Body of pancreas (tissue), 4 donors: Measurements from ENCODE around the gene LDHAL6A. TPM values are rescaled to one million over a fixed set of nuclear protein-coding genes. Genes with fewer than 3 reads are reported as not detected.

Experiments
- ATAC-seq: fragments of 150-250 bp; one replicate; pipeline ENCODE4 v1.9.1; 2016
- DNase-seq, 4 donors: peaks; one replicate each; pipeline ENCODE4 v3.0.0-alpha.2; 2019
- H3K27ac ChIP-seq, 4 donors: fragments of 200-600 bp; sonication (generic); 1 replicate in 3 of 4; 2 replicates in 1 of 4; pipeline versions ENCODE4 v1.5.1 to v1.6.1; 2016 to 2019; ENCODE audit warnings: mild to moderate bottlenecking in 1 of 4, mixed read lengths in 1 of 4, moderate library complexity in 1 of 4
- H3K27me3 ChIP-seq, 2 donors: fragments of 200-600 bp; sonication (generic); one replicate each; pipeline ENCODE4 v1.6.0; 2016; ENCODE audit warnings: mild to moderate bottlenecking in 1 of 2
- H3K36me3 ChIP-seq, 2 donors: fragments of 200-600 bp; sonication (generic); replicated peaks in 1 of 2; 2 replicates each; pipeline ENCODE4 v1.5.1; 2016; ENCODE audit warnings: low read depth in 2 of 2; ENCODE audit not compliant: insufficient read depth in 1 of 2
- H3K4me1 ChIP-seq: fragments of 200-600 bp; sonication (generic); one replicate; pipeline ENCODE4 v1.6.0; 2016
- H3K4me3 ChIP-seq, 2 donors: fragments of 200-600 bp; sonication (generic); 1 replicate in 1 of 2; 2 replicates in 1 of 2; pipeline ENCODE4 v1.5.1; 2016 to 2019
- H3K9me3 ChIP-seq, 3 donors: fragments of 200-600 bp; sonication (generic); 1 replicate in 2 of 3; 2 replicates in 1 of 3; pipeline ENCODE4 v1.5.1; 2016
- CTCF ChIP-seq, 7 experiments: fragments of 450-650 bp in 4 of 7; fragments of 200-600 bp in 3 of 7; sonication (generic) in 3 of 7; IDR thresholded peaks; one replicate each; pipeline ENCODE4 v1.5.1; 2016 to 2019; ENCODE audit warnings: antibody characterized with exemption in 7 of 7
- POLR2A ChIP-seq, 3 donors: fragments of 450-650 bp; IDR thresholded peaks; one replicate each; pipeline ENCODE4 v1.6.1; 2016; ENCODE audit warnings: antibody characterized with exemption in 3 of 3, mild to moderate bottlenecking in 2 of 3
- WGBS, 2 donors: methylation state at CpG; one replicate each; pipeline ENCODE4 v1.1.5; 2017; 5-methylcytosine and 5-hydroxymethylcytosine counted together
- intact Hi-C: fragments of 100-400 bp; cut with DNase I; formaldehyde crosslinking; loops from one replicate; pipeline ENCODE4 v1.15.1; 2023
- total RNA-seq, 2 donors: library from RNA; depleted of rRNA; stranded (reverse); fragments of >200 nt; gene quantifications; one replicate each; pipeline ENCODE4 v1.1.0, GENCODE V29; 2016

The LDHAL6A gene
- total RNA-seq, 2 donors from 2014 or later, result not detected

DNA sequence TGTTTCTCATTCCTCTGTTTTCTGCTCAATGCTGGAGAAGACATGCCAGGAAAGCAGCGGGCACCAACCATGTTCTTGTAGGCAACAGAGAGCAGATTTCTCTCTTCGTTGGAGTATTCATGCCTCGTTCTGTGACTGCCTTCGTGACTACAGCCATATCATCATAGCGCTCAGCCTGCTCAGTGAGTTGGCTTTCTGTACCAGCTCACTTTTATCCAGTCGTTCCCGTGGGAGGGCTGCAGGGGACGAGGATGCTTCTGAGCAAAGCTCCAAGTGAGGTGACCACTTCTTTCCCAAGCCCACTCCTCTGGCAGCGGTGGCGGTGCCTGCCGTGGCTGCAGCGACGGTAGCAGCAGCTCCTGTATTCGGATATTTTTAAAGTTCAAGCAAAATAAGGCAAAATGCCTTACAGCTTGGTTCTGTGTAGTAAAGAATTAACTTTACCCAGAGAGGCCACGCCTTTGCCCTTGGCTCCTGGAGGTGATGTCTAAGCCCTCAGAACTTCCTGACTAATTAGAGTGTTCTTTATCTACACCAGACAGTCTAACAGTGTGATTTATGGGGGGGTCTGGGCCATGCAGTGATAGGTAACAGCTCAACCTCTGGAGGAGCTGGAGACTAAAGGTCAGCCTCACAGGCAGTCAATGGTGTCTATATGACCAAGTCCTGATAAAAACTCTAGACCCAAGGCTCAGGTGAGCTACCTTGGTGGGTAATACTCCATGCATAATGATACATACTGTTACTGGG lies 35.3 kb downstream of the LDHAL6A start:
- ATAC-seq, result no peak
- H3K36me3 ChIP-seq, result peaks cover 0 to 2% of the 10 kb centered on the region in 2 donors
- WGBS, 2 donors, result 88 to 91% methylated on average over 15 of the region's 15 CpGs
- peaks cover 11% of the 10 kb centered on the region for H3K4me1 ChIP-seq
- peak overlapping the region in 1 of 4 donors; percentile 16 for H3K27ac ChIP-seq
- no peaks in the 10 kb centered on the region for H3K27me3 ChIP-seq
- no peak for DNase-seq
- intact Hi-C loops, result no loop called here
- H3K9me3 ChIP-seq, result no peaks in the 10 kb centered on the region
- H3K4me3 ChIP-seq, result no peak overlapping the region
- TF ChIP-seq CTCF (IDR thresholded peaks at IDR 0.05), result no peak
- no peak for TF ChIP-seq POLR2A (IDR thresholded peaks at IDR 0.05)

GRCh38 chr11:18491924-18492323 lies 36.3 kb downstream of the LDHAL6A start:
- Histone ChIP-seq H3K36me3 (peaks cover 0 to 3% of the 10 kb centered on the region in 2 donors), H3K9me3 (no peaks in the 10 kb centered on the region), H3K27ac (no peak overlapping the region), H3K27me3 (no peaks in the 10 kb centered on the region), H3K4me3 (no peak overlapping the region), H3K4me1 (peaks cover 11% of the 10 kb centered on the region)
- TF ChIP-seq CTCF (IDR thresholded peaks at IDR 0.05) (no peak), POLR2A (IDR thresholded peaks at IDR 0.05) (no peak)
- intact Hi-C loops, result no loop called here
- DNase-seq (no peak), ATAC-seq (no peak)
- WGBS, 2 donors, result 93 to 94% methylated on average over 2 of the region's 2 CpGs

DNA sequence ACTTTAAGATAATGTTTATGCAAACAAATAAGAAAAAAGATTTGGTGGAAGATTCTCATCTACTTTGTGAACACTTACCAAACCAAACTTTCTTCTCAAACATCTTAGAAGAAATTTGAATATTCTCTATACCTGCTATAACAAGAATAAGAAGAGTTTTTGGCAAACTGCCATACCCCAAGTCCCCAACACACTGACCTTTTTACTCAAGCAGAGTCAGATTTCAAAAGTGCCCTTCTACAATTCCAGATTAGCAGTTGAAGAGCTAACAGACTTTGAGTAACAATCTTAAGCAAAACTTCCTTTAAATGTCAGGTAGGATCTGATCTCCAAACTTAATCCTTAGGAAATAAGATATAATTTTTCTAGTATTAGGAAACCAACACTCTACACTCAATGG lies 37.2 kb downstream of the LDHAL6A start:
- Histone ChIP-seq H3K27ac (peak overlapping the region in 1 of 4 donors; percentile 44), H3K27me3 (no peaks in the 10 kb centered on the region), H3K4me3 (no peak overlapping the region), H3K4me1 (peaks cover 11% of the 10 kb centered on the region), H3K9me3 (no peaks in the 10 kb centered on the region), H3K36me3 (peaks cover 0 to 3% of the 10 kb centered on the region in 2 donors)
- intact Hi-C loops, result no loop called here
- ATAC-seq (no peak), DNase-seq (no peak)
- no peak for TF ChIP-seq POLR2A (IDR thresholded peaks at IDR 0.05)
- TF ChIP-seq CTCF (IDR thresholded peaks at IDR 0.05), result no peak

- 40 to 43% methylated on average over 4 of the region's 4 CpGs for WGBS, 2 donors
- TF ChIP-seq CTCF (IDR thresholded peaks at IDR 0.05) (no peak), POLR2A (IDR thresholded peaks at IDR 0.05) (no peak)
- intact Hi-C loops, result no loop called here
- Histone ChIP-seq H3K27ac (peak overlapping the region in 1 of 4 donors; percentile 44), H3K36me3 (peaks cover 0 to 4% of the 10 kb centered on the region in 2 donors), H3K4me3 (no peak overlapping the region), H3K27me3 (no peaks in the 10 kb centered on the region), H3K9me3 (no peaks in the 10 kb centered on the region), H3K4me1 (peaks cover 11% of the 10 kb centered on the region)
- ATAC-seq (no peak), DNase-seq (no peak)
Measured at GRCh38 chr11:18493310-18493709, 37.7 kb downstream of the LDHAL6A start.

DNA sequence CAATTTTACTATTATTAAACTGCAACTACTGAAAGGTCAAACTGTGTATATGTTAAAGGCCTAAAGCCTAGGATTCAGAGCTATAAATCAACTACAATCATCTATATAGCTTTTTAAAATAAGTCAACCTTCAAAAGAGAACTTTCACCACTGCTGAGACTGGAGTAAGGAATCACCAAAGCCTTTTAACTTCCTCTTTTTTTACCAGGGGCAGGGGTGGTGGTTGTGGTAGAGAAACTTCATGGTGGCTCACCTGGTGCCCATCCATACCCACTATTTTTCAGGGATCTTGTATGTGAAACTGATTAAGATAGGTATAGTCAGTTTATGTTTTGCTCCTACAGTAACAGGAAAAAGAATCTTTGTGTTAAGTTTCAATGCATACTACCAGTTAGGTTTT lies 39.6 kb downstream of the LDHAL6A start:
- intact Hi-C loops, result no loop called here
- no peaks in the 10 kb centered on the region for H3K9me3 ChIP-seq

More for the DNA sequence above, 39.6 kb downstream of the LDHAL6A start:
- ATAC-seq (no peak), DNase-seq (no peak)
- peaks cover 0 to 10% of the 10 kb centered on the region in 2 donors for H3K36me3 ChIP-seq
- H3K27ac ChIP-seq, result no peak overlapping the region
- peaks cover 11% of the 10 kb centered on the region for H3K4me1 ChIP-seq
- no peaks in the 10 kb centered on the region for H3K27me3 ChIP-seq
- TF ChIP-seq POLR2A (IDR thresholded peaks at IDR 0.05) (no peak), CTCF (IDR thresholded peaks at IDR 0.05) (no peak)
- no peak overlapping the region for H3K4me3 ChIP-seq
